HepG2 (cell line): ENCODE results near the gene RALY. TPM values are rescaled to one million over a fixed set of nuclear protein-coding genes. Genes with fewer than 3 reads are reported as not detected.

ENCODE experiments used
- ATAC-seq: fragments of 200-7000 bp; cut with Tn5 transposase; 3 replicates; pipeline ENCODE4 v1.9.1; 2020; ENCODE audit warnings: mild to moderate bottlenecking, moderate library complexity
- BruUV-seq: library from RNA; stranded (reverse); fragments of 400-500 nt; replicated peaks from 2 replicates; lab custom pipeline; 2021; lab: Mats Ljungman, UMichigan
- CTCF ChIA-PET: fragments of 300-600 bp; formaldehyde crosslinking; extraction: SDS; loops from one replicate; lab custom pipeline; 2021; ENCODE audit warnings: low total read pairs, inconsistent platforms, low intra/inter-chr PET ratio; lab: Yijun Ruan, JAX
- POLR2A ChIA-PET: fragments of 350-600 bp; sonication (Branson Sonifier 250); formaldehyde crosslinking; loops from one replicate; lab custom pipeline; 2020; ENCODE audit warnings: antibody characterized with exemption, inconsistent platforms; lab: Yijun Ruan, JAX
- DNase-seq: peaks from one replicate; pipeline ENCODE4 v3.0.0-alpha.2; 2015; ENCODE audit warnings: low spot score
- FAIRE-seq: peaks from 3 replicates; lab custom pipeline; 2011; peaks lifted over from hg19 to GRCh38; lab: Jason Lieb, UNC
- H2AFZ ChIP-seq: one replicate; pipeline ENCODE4 v1.6.1; 2011; ENCODE audit warnings: low read length, inconsistent platforms
- H3K27ac ChIP-seq: fragments of 300-600 bp; 3 replicates; pipeline ENCODE4 v1.8.0; 2011; ENCODE audit warnings: mixed run types, mild to moderate bottlenecking, mixed read lengths, low read length, inconsistent platforms; ENCODE audit not compliant: insufficient read depth; ENCODE audit errors: extremely low read length
- H3K27me3 ChIP-seq, 2 experiments: fragments of 200-600 bp in 1 of 2; 2 replicates in 1 of 2; 3 replicates in 1 of 2; pipeline versions ENCODE4 v1.6.0 to v1.8.0; 2011; ENCODE audit warnings: low read length in 2 of 2, mild to moderate bottlenecking in 2 of 2, moderate library complexity in 2 of 2, inconsistent platforms in 1 of 2; ENCODE audit not compliant: insufficient read depth in 2 of 2, control insufficient read depth in 1 of 2
- H3K36me3 ChIP-seq, 2 experiments: fragments of 200-600 bp in 1 of 2; replicated peaks in 1 of 2; 2 replicates in 1 of 2; 3 replicates in 1 of 2; pipeline versions ENCODE4 v1.5.1 to v1.8.0; 2011; ENCODE audit warnings: low read length in 2 of 2, inconsistent platforms in 1 of 2; ENCODE audit not compliant: insufficient read depth in 2 of 2, control insufficient read depth in 1 of 2
- H3K4me1 ChIP-seq: 2 replicates; pipeline ENCODE4 v1.5.1; 2012; ENCODE audit warnings: low read length, inconsistent platforms; ENCODE audit not compliant: insufficient read depth
- H3K4me2 ChIP-seq: 2 replicates; pipeline ENCODE4 v1.6.0; 2011; ENCODE audit warnings: low read depth, low read length, inconsistent platforms
- H3K4me3 ChIP-seq, 3 experiments: fragments of 200-600 bp in 1 of 3; sonication (generic), shearing (Covaris generic) in 1 of 3; replicated peaks in 1 of 3; 2 replicates each; pipeline ENCODE4 v1.5.1; 2011 to 2016; ENCODE audit warnings: low read length in 3 of 3, inconsistent platforms in 2 of 3, low read depth in 2 of 3, mild to moderate bottlenecking in 2 of 3, control low read depth in 1 of 3, mixed read lengths in 1 of 3; ENCODE audit not compliant: insufficient read depth in 1 of 3
- H3K79me2 ChIP-seq: one replicate; pipeline ENCODE4 v1.6.1; 2011; ENCODE audit warnings: low read length, inconsistent platforms; ENCODE audit not compliant: insufficient read depth
- H3K9ac ChIP-seq: 2 replicates; pipeline ENCODE4 v1.6.0; 2011; ENCODE audit warnings: mild to moderate bottlenecking, low read depth, low read length, inconsistent platforms; ENCODE audit not compliant: insufficient read depth
- H3K9me3 ChIP-seq: 2 replicates; pipeline ENCODE4 v1.5.1; 2012; ENCODE audit warnings: mild to moderate bottlenecking, low read length
- H4K20me1 ChIP-seq: 2 replicates; pipeline ENCODE4 v1.6.0; 2011; ENCODE audit warnings: inconsistent platforms, mild to moderate bottlenecking, low read length, moderate library complexity; ENCODE audit not compliant: insufficient read depth
- CENPX ChIP-seq: sonication (generic); formaldehyde crosslinking; IDR thresholded peaks from 2 replicates; pipeline ENCODE4 v1.9.0; 2021; ENCODE audit warnings: mild to moderate bottlenecking, missing genetic modification reagents, moderate library complexity
- HNRNPK ChIP-seq: fragments of 200-400 bp; formaldehyde crosslinking; IDR thresholded peaks from 2 replicates; pipeline ENCODE4 v1.6.1; 2018; ENCODE audit warnings: low read length, low read depth, moderate library complexity, mild to moderate bottlenecking; ENCODE audit not compliant: poor library complexity, severe bottlenecking
- MXI1 ChIP-seq: IDR thresholded peaks from 3 replicates; pipeline ENCODE4 v1.6.1; 2012; ENCODE audit warnings: low read depth, low read length, inconsistent platforms, borderline replicate concordance
- NR2F1 ChIP-seq, 2 experiments: fragments of 450-650 bp in 1 of 2; formaldehyde crosslinking in 1 of 2; IDR thresholded peaks; 2 replicates each; pipeline versions ENCODE4 v1.5.0 to v1.6.1; 2016 to 2020; ENCODE audit warnings: mild to moderate bottlenecking in 1 of 2, missing compliant biosample characterization in 1 of 2, missing genetic modification reagents in 1 of 2, moderate library complexity in 1 of 2
- PCBP2 ChIP-seq: fragments of 200-400 bp; formaldehyde crosslinking; optimal IDR thresholded peaks from 2 replicates; pipeline ENCODE3; 2018; ENCODE audit warnings: low read length, low read depth; ENCODE audit not compliant: poor library complexity, severe bottlenecking
- ZFAT ChIP-seq: sonication (generic); formaldehyde crosslinking; conservative IDR thresholded peaks from 2 replicates; pipeline ENCODE4 v1.8.1; 2023; ENCODE audit warnings: missing genetic modification reagents, inconsistent platforms
- ZNF790 ChIP-seq: sonication (generic); formaldehyde crosslinking; IDR thresholded peaks from 2 replicates; pipeline ENCODE4 v1.8.0; 2022; ENCODE audit warnings: missing genetic modification reagents, mild to moderate bottlenecking, borderline replicate concordance
- WGBS: methylation state at CpG from one replicate; pipeline ENCODE4 v1.1.6; 2017; ENCODE audit warnings: low lambda C conversion rate; 5-methylcytosine and 5-hydroxymethylcytosine counted together
- in situ Hi-C: cut with HindIII; loops from 2 replicates; pipeline ENCODE4 v1.10.0; 2017; ENCODE audit warnings: low pct_unique_long_range_greater_than_20kb; ENCODE audit not compliant: extremely low pct_ligation_motif_present
- intact Hi-C: fragments of 100-400 bp; cut with micrococcal nuclease; formaldehyde crosslinking; loops from one replicate; pipeline ENCODE4 v1.10.0; 2022; ENCODE audit not compliant: unreplicated experiment
- polyA plus RNA-seq, 8 experiments: library from polyadenylated mRNA; depleted of rRNA in 3 of 8; stranded (reverse) in 7 of 8; unstranded in 1 of 8; fragments of >200 nt; fragmentation: Illumina TruSeq in 4 of 8; extraction: Trizol in 4 of 8; gene quantifications; 2 replicates each; pipeline versions ENCODE4 v1.2.1 to v1.2.3, GENCODE V29; 2011 to 2016; ENCODE audit warnings: low read depth in 4 of 8, missing spikeins in 1 of 8, mixed read lengths in 1 of 8; ENCODE audit not compliant: insufficient read depth in 1 of 8
- total RNA-seq, 5 experiments: library from RNA; depleted of rRNA; stranded (reverse); fragments of >200 nt; fragmentation: Illumina TruSeq; extraction: Trizol; gene quantifications; 2 replicates each; pipeline ENCODE4 v1.2.3, GENCODE V29; 2016; ENCODE audit warnings: low read depth in 1 of 5
- TF ChIP-seq, protein P1 (sequence below): sonication (generic); formaldehyde crosslinking; IDR thresholded peaks from 2 replicates; pipeline ENCODE4 v1.8.0; 2022; ENCODE audit warnings: mild to moderate bottlenecking, missing genetic modification reagents; ENCODE audit not compliant: insufficient replicate concordance
- TF ChIP-seq, protein P2 (sequence below): fragments of 450-650 bp; IDR thresholded peaks from 2 replicates; pipeline ENCODE4 v1.6.1; 2017

RALY gene
- total and polyA plus RNA-seq, 2 of the 13 experiments (the other 11 are each of a cell fraction or from before 2014, with no cell fraction given): 178 to 186 TPM

DNA sequence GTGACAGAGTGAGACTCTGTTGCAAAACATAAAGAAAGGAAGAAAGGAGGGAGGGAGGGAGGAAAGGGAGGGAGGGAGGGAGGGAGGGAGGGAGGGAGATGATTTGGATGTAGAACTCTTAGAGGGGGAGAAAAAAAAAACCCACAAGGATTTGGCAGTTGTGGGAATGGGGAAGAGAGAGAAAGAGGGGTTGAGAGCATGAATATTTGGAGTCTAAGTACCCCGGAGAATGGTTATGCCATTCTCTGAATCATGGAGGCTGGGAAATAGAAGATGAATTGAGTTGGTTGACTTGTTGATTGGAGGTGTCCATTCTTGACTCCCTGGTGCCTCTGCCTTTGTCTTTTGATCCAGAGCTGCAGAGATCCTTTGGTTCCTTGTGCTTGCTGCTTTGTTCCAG, 35.7 kb downstream of the RALY start:
- H3K36me3 ChIP-seq: peaks cover 25 to 38% of the 10 kb centered on the region in 2 experiments
- no peak for TF ChIP-seq MXI1
- peak; percentile 65 for TF ChIP-seq PCBP2
- TF ChIP-seq, protein P1, sequence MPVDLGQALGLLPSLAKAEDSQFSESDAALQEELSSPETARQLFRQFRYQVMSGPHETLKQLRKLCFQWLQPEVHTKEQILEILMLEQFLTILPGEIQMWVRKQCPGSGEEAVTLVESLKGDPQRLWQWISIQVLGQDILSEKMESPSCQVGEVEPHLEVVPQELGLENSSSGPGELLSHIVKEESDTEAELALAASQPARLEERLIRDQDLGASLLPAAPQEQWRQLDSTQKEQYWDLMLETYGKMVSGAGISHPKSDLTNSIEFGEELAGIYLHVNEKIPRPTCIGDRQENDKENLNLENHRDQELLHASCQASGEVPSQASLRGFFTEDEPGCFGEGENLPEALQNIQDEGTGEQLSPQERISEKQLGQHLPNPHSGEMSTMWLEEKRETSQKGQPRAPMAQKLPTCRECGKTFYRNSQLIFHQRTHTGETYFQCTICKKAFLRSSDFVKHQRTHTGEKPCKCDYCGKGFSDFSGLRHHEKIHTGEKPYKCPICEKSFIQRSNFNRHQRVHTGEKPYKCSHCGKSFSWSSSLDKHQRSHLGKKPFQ (CRISPR knock-in tag): no peak
- TF ChIP-seq HNRNPK: peak; percentile 52
- TF ChIP-seq CENPX: no peak
- no peak for TF ChIP-seq ZFAT (CRISPR knock-in tag)
- no peak for TF ChIP-seq NR2F1 (CRISPR knock-in tag; IDR thresholded peaks at IDR 0.05)
- no peak for TF ChIP-seq ZNF790 (CRISPR knock-in tag)
- TF ChIP-seq, protein P2, sequence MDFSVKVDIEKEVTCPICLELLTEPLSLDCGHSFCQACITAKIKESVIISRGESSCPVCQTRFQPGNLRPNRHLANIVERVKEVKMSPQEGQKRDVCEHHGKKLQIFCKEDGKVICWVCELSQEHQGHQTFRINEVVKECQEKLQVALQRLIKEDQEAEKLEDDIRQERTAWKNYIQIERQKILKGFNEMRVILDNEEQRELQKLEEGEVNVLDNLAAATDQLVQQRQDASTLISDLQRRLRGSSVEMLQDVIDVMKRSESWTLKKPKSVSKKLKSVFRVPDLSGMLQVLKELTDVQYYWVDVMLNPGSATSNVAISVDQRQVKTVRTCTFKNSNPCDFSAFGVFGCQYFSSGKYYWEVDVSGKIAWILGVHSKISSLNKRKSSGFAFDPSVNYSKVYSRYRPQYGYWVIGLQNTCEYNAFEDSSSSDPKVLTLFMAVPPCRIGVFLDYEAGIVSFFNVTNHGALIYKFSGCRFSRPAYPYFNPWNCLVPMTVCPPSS: no peak
- no peak overlapping the region for H2AFZ ChIP-seq
- no TSS peak for BruUV-seq
- no peak for FAIRE-seq
- in situ Hi-C loops: no loop called here
- H3K4me2 ChIP-seq: no peak overlapping the region
- H3K4me3 ChIP-seq: no peak overlapping the region
- 100% methylated on average over 1 of the region's 1 CpG for WGBS
- H3K9me3 ChIP-seq: no peaks in the 10 kb centered on the region
- no peak overlapping the region for H3K27ac ChIP-seq
- intact Hi-C loops: no loop called here
- POLR2A ChIA-PET: interaction anchor here (1.7 kb wide), 1 partner anchor 36 kb away, joined by 6 read pairs; the partner anchor contains the start of gene RALY
- H3K27me3 ChIP-seq: no peaks in the 10 kb centered on the region
- H3K9ac ChIP-seq: no peak overlapping the region
- ATAC-seq: no peak
- peaks cover 17% of the 10 kb centered on the region for H3K4me1 ChIP-seq
- H3K79me2 ChIP-seq: peaks cover 84% of the 10 kb centered on the region
- peaks cover 37% of the 10 kb centered on the region for H4K20me1 ChIP-seq
- DNase-seq: no peak
- CTCF ChIA-PET: no interaction called here
